ENCODE results near the gene MYH1. TPM values are rescaled to one million over a fixed set of nuclear protein-coding genes. Genes with fewer than 3 reads are reported as not detected.
A peak's percentile ranks its signal among the peaks of the same experiment; 100 is the strongest.
"Not testable (repeated sequence)": the region's sequence is repeated elsewhere in the genome, so short reads cannot be mapped to it uniquely, and the experiment has no call there.

Gene MYH1
- total RNA-seq, 1 donor from 2014 or later: not detected

DNA sequence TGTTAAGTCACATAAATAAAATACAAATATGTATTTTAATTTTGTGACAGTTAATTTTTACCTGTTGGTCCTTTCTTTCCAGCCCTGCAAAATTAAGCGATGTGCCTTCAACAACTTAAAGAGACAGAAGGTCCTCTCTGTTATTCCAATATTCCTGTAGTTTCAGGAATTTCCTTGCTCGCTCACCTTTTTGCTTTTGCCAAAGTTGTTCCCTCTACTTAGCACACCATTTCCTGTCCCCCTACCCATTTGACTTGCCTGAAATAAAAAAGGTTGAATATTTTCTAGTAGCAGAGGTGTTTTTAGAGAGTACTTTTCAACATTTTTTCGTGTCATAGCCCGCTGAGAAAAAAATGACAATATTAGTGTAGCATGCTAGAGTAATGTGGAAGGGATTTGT lies 31.7 kb upstream of the MYH1 start:
- no peaks in the 10 kb centered on the region for H3K36me3 ChIP-seq
- DNase-seq (no peak), ATAC-seq (no peak)
- H3K27me3 ChIP-seq (ENCODE audit: low read depth): no peaks in the 10 kb centered on the region
- intact Hi-C loops (cut with DNase I): no loop called here
- H3K27ac ChIP-seq: no peak overlapping the region
- TF ChIP-seq, protein P1, sequence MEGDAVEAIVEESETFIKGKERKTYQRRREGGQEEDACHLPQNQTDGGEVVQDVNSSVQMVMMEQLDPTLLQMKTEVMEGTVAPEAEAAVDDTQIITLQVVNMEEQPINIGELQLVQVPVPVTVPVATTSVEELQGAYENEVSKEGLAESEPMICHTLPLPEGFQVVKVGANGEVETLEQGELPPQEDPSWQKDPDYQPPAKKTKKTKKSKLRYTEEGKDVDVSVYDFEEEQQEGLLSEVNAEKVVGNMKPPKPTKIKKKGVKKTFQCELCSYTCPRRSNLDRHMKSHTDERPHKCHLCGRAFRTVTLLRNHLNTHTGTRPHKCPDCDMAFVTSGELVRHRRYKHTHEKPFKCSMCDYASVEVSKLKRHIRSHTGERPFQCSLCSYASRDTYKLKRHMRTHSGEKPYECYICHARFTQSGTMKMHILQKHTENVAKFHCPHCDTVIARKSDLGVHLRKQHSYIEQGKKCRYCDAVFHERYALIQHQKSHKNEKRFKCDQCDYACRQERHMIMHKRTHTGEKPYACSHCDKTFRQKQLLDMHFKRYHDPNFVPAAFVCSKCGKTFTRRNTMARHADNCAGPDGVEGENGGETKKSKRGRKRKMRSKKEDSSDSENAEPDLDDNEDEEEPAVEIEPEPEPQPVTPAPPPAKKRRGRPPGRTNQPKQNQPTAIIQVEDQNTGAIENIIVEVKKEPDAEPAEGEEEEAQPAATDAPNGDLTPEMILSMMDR (IDR thresholded peaks at IDR 0.05): no peak
- H3K4me1 ChIP-seq: no peaks in the 10 kb centered on the region
- H3K9me3 ChIP-seq: no peaks in the 10 kb centered on the region
- no peak overlapping the region for H3K4me3 ChIP-seq

DNA sequence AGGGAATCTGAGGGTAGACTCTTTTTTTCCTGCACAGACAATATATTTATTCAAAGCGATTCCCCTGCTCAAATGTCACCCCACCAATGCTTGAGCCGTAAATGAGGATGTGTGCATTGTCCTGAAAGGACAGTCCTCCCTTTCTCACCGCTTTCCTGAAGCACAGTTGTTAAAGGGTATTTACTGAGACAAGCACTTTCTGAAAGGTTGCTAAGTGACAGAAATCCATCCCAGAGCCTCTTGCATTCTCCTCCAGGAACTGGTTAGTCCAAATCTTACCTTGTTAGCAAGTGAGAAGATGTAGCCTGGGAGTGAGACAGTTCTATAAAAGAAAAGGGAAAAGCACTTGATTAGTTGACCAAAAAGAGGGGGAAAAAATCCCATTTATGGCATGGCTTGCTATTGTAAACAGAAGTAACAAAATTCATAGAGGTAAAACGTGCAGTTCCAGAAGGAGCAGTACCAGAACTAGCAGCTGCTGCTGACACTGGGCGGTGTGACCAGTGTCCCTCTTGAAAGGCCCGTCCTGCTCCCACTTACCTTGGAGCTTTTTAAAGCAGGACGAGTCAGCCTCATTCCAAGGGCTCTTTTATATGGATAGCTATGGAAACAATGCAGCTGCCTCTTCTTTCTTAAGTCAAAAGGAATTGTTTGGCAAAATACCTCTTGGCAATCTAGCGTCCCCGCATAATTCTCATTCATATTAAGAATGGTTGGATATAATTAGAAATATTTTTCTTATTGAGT lies 30.9 kb upstream of the MYH1 start, which contains the start of gene MYH2:
Gene MYH2, minus strand, starts transcription at position 563 of the 747 bp plus-strand sequence. CDS start 1,738 bp downstream, outside the sequence.
- H3K4me3 ChIP-seq: no peak within 1 kb of the TSS
- intact Hi-C loops (cut with DNase I): no loop called here
- DNase-seq (no peak), ATAC-seq (no peak)
- H3K9me3 ChIP-seq: no peaks in the 10 kb centered on the region
- no peaks in the 10 kb centered on the region for H3K4me1 ChIP-seq
- no peaks in the 10 kb centered on the region for H3K27me3 ChIP-seq (ENCODE audit: low read depth)
- TF ChIP-seq, protein P1 (IDR thresholded peaks at IDR 0.05): no peak
- H3K36me3 ChIP-seq: no peaks in the 10 kb centered on the region
- no peak within 1 kb of the TSS for H3K27ac ChIP-seq

DNA sequence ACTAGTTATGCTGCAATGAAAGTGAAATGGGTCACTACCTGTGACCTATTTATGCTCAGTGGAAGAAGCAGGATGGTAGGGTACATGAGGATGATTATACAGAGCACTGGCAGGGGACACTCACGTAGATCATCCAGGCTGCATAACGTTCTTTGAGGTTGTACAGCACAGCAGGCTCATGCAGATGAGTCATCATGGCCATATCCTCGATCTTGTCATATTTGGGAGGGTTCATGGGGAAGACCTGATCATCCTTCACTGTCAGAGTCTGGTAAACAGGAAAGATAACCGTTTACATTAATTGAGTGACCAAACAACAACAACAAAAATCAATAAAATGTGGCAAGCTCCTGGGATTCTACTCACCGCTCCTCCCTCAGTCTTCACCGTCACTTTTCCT lies 29.0 kb upstream of the MYH1 start:
- no peak for ATAC-seq
- TF ChIP-seq, protein P1 (IDR thresholded peaks at IDR 0.05): no peak
- Histone ChIP-seq H3K36me3 (no peaks in the 10 kb centered on the region), H3K4me1 (no peaks in the 10 kb centered on the region), H3K27ac (no peak overlapping the region), H3K9me3 (no peaks in the 10 kb centered on the region), H3K27me3 (ENCODE audit: low read depth) (no peaks in the 10 kb centered on the region), H3K4me3 (no peak overlapping the region)
- intact Hi-C loops (cut with DNase I): no loop called here
- no peak for DNase-seq

DNA sequence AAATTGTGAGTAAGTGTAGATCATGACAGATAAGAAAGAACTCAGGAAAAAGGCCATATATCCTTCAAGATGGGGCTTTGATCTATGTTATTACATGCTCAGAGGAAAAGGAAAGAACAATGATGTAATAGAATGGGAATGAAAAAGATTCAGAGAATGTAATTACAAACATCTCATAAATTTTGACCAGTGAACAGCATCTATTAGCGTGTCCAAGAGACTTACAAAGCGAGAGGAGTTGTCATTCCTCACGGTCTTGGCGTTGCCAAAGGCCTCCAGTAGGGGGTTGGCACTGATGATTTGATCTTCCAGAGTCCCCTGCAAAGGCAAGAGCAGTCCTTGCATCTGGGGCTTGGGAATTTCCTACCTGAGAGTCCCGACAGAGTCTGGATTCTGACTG lies 25.1 kb upstream of the MYH1 start:
- H3K27ac ChIP-seq; H3K4me1 ChIP-seq; ATAC-seq; intact Hi-C loops (cut with DNase I); H3K36me3 ChIP-seq; H3K9me3 ChIP-seq; H3K4me3 ChIP-seq; DNase-seq; H3K27me3 ChIP-seq (ENCODE audit: low read depth): not testable (repeated sequence)
- TF ChIP-seq, protein P1 (IDR thresholded peaks at IDR 0.05): peak; percentile 11

DNA sequence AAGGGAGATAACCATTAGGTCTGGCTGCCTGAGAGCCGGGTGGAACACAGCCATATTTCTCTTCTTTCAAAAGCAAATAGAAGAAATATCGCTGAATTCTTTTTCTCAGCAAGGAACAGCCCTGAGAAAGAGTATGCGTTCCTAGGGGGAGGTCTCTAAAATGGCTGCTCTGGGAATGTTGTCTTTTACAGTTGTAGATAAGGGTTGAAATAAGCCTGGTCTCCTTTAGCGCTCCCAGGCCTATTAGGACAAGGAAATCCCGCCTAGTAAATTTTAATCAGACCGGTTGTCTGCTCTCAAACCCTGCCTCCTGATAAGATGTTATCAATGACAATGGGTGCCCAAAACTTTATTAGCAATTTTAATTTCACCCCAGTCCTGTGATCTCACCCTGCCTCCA lies 22.8 kb upstream of the MYH1 start:
- H3K36me3 ChIP-seq; H3K4me3 ChIP-seq; DNase-seq; H3K9me3 ChIP-seq; H3K27me3 ChIP-seq (ENCODE audit: low read depth); H3K4me1 ChIP-seq; intact Hi-C loops (cut with DNase I); H3K27ac ChIP-seq; ATAC-seq: not testable (repeated sequence)

DNA sequence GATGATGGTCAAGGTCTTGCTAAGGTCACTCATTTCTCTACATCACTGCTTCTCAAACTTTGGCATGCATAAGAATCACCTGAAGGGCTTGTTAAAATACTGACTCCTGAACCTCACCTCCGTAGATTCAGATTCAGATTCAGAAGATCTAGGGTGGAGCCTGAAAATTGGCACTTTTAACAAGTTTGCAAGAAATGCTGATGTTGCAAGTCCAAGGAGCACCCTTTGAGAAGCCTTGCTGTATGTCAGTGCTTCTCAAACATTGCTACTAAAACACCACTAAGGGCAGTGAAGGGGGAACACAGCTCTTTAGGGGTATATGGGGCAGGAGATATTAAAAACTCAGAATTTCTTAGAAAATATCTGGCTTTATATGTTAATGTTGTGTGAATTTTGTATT lies 13.7 kb upstream of the MYH1 start:
- H3K4me1 ChIP-seq: no peaks in the 10 kb centered on the region
- H3K9me3 ChIP-seq: no peaks in the 10 kb centered on the region
- no peaks in the 10 kb centered on the region for H3K36me3 ChIP-seq
- no peak overlapping the region for H3K27ac ChIP-seq
- intact Hi-C loops (cut with DNase I): no loop called here
- ATAC-seq (no peak), DNase-seq (no peak)
- TF ChIP-seq, protein P1 (IDR thresholded peaks at IDR 0.05): no peak
- H3K4me3 ChIP-seq: no peak overlapping the region
- no peaks in the 10 kb centered on the region for H3K27me3 ChIP-seq (ENCODE audit: low read depth)

Data from lower lobe of right lung (tissue), 2 donors.